HG03378 (cell line): ENCODE measurements around the gene TXNRD2.

Experiments used
- ATAC-seq: cut with Tn5 transposase; IDR thresholded peaks from one replicate; pipeline ENCODE4 v1.9.1; 2021; ENCODE audit warnings: mild to moderate bottlenecking, moderate library complexity; ENCODE audit not compliant: unreplicated experiment

Gene TXNRD2

GRCh38 chr22:19866665-19867009, 75.0 kb downstream of the TXNRD2 start:
- ATAC-seq: no peak

DNA sequence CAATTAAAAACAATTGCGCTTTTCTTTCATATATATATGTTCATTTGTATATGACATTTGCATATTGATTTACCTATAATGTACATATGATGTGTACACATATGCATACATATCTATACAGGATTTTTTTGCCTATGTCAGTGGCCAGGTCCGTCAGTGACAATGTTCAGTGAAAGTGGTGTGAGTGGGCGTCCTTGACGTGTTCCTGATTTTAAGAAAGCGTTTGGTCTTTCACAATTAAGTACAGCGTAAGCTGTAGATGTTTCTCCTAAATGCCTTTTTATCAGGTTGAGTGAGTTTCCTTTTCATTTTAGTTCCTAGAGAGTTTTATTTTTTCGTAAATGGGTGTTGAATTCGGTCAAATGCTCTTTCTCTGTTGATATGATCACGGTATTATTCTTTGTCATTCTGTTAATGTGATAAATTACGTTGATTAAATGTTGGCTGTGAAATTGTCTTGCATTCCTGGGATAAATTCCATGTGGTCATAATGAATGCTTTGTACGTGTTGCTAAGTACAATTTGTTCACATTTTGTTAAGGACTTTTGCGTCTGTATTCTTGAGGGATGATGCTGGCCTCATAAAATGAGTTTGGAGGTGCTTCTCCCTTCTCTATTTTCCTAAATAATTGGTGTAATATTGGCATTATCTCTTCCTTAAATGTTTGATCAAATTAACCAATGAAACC, 76.3 kb downstream of the TXNRD2 start:
- ATAC-seq: no peak

DNA sequence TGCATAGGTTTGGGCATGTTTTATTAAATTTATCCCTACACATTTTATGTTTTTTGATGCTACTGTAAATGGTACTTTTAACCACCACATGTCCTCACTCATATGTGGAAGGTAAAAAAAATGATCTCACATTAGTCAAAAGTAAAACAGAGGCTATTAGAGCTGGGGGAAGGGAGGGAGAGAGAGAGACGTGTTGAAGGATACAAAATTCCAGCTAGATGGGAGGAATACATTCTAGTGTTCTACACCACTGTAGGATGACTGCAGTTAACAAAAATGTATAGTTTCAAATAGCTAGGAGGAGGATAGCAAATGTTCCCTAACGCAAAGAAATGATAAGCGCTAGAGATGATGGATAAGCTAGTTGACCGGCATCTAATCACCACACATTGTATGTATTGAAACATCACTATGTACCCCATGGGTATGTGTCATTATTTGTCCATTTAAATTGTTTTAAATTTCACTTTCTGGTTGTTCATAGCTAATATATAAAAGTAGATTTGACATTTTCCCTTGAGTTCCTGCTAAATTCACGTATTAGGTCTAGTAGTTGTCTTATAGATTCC, 77.0 kb downstream of the TXNRD2 start:
- ATAC-seq: no peak

- ATAC-seq: no peak
These were observed 78.0 kb downstream of the TXNRD2 start for GRCh38 chr22:19863571-19863970.

DNA sequence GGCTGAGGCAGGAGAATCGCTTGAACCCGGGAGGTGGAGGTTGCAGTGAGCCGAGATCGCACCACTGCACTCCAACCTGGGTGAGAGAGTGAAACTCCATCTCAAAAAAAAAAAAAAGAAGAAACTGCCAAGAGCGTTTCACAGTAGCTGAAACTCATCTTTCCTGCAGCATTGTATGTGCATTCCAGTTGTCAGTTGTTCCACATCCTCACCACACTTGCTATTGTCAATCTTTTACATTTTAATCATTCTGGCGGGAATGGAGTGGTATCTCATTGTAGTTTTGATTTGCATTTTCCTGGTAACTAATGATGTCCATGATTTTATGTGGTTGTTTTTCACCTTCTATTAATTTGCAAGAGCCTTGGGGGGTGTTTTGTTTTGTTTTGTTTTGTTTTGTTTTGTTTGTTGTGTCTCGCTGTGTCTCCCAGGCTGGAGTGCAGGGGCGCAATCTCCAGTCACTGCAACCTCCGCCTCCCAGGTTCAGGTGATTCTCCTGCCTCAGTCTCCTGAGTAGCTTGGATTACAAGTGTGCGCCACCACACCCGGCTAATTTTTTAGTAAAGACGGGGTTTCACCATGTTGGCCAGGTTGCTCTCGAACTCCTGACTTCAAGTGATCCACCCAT, 78.9 kb downstream of the TXNRD2 start:
- no peak for ATAC-seq

GRCh38 chr22:19859861-19860510, 81.6 kb downstream of the TXNRD2 start:
- ATAC-seq: no peak

DNA sequence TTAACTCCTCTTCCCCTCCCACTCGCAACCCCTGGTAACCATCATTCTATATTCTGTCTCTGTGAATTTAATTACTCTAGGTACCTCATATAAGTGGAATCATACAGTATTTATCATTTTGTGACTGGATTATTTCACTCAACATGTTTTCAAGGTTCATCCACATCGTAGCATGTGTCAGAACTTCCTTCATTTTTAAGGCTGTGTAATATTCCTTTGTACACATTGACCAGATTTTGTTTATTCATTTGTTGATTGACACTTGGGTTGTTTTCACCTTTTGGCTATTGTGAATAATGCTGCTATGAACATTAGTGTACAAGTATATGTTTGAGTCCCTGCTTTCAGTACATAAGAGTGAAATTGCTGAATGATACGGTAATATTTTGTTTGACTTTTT, 84.2 kb downstream of the TXNRD2 start:
- ATAC-seq: no peak

DNA sequence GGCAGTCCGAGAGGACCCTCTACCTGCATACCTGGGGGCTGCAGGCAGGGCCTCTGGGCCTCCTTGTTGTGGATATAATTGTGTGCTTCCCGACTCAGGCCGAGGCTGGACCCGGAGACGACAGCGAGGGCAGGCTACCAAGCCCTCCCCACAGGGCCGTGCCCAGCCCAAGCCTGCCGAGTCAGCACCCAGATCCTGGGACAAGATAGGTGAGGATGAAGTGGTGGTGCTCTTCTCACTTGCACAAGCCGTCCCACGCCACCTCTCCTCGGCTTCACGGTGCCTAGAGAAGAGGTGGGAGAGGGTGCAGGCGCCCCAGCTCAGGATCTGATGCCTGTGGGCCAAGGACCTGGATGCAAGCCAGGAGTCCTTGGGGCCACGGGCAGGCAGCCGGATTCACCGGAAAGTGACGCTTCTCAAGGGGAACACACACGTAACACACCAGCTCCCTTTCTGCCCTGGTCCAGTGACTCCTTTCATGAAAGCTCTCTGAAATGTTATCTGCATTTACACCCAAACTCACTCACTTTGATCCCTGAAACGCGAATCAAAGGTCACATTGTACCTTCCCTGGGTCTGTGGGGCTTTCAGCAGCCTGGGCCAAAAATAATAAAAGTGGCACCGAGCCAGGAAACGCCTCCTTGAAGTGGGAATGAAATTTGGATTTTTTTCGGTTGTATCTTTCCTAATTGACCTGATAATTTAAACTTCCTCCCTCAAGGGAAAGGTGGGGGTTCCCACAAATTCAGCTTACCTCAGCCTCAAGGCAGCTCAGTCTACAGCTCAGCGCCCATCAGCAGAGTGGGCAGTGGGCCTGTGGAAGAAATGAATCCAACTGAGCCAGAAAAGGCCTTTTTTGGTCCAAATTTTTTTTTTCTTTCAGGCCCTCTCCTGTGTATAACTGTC, 85.9 kb downstream of the TXNRD2 start:
- peak; percentile 19 for ATAC-seq

- peak; percentile 54 for ATAC-seq
These were observed 86.7 kb downstream of the TXNRD2 start, which contains the start of the genes GNB1L and RTL10 for GRCh38 chr22:19854778-19855503. Gene GNB1L, minus strand, starts transcription at chr22:19854874. Its CDS starts 33,519 bp downstream, at chr22:19821355. Gene RTL10, minus strand, starts transcription at chr22:19854874. Its CDS starts 2,613 bp downstream, at chr22:19852261.

GRCh38 chr22:19853879-19854777, 87.5 kb downstream of the TXNRD2 start:
- peak; percentile 11 for ATAC-seq

DNA sequence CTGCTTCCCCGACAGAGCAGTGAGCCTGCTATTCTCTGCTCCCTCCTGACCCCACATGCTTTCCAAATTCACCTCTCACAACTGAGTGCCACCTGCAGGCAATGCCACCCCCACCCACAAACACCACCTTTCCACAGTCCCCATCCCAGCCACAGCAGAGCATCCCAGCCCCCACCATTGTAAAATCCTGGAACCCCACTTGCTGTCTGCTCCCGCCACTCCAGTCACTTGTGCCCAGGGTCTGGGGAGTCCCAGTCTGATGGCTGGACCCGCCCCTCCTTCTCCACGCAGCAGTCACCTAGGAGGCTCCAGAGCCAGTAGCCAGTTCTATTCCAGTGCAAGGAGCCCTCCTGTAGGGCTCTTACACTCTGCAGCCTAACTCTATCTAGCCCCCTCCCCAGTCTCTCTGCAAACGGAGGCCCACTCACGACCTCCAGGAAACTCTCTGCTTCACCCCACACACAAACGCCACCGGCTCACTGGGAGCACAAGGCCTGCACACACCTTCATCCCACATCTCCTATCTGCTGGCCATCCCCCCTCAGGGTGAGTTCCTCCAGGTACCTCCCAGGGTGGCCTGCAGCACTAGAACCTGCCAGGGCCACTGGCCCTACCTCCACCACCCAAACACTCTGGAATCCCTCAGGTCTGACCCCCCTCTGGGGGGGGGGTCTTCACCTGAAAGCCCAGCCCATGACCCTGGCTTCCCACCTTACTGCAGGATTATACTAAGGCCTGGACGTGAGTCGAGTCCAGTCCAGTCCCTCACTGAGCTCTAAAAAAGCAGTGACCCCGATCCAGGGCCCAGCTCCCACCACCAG, 88.3 kb downstream of the TXNRD2 start:
- ATAC-seq: no peak

DNA sequence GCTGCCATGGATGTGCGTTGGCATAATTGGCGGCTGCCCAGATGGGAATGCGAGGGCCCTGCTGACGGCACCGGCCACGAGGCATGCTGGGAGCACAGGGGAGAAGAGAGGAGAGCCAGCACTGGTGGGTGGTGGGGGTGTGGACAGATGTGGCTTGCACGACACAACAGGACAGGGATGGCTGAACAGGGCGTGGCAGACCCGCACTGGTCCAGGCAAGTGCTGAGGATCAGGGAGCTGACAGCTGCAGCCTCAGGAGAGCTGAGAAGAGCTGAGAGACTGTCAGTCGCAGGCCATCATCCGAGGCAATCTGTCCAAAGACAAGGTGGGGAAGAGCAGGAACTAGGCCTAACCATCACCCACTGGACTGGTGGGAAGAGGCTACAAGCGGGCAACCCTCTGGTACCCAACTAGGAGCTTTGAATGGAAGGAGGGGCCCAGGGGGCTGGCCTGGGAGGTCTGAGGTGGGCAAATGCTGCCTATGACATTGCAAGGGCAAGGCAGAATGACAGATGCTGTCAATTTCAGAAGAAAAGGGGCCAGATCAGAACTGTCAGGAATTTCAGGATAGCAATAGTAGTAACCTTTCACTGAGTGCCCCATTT, 89.3 kb downstream of the TXNRD2 start:
- ATAC-seq: no peak

DNA sequence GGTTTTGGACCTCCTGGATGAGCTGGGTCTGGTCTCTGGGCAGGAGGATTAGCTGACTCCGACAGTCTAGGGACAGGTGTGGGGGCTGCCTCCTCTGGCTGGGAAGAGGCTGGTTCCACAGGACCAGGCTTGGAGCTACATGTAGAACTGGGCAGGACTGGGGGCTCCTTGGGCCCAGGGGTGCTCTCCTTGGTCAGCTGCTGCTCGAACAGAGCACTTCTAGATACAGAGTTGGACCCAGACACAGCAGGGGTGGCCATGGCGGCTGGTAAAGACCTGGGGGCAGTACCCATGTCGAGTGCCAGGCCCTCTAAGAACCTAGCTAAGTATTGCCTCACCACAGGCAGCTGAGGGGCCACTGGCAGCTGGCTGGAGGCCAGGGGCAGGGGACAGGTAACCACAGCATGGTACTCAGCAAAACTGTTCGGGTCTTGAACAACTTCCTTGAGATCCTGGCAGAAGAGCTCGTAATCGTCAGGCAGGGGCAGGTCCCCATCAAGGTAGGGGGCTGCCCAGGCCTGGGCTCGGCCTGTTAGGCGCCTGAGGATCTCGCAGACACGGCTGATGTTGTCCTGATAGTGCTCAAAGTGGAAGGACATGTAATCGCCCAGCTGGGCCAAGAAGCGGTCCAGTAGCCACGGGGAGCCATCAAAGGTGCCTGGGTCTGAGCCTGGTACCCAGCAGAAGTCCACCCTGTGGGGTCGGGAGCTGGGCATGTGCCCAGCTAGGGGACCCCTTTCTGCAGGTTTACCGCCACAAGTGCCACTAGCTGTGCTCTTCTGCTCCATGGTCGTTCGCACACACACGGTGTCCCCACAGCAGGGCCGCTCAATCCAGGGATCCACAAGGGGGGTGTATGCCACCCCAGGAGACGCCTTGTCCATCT, 90.1 kb downstream of the TXNRD2 start:
- no peak for ATAC-seq

DNA sequence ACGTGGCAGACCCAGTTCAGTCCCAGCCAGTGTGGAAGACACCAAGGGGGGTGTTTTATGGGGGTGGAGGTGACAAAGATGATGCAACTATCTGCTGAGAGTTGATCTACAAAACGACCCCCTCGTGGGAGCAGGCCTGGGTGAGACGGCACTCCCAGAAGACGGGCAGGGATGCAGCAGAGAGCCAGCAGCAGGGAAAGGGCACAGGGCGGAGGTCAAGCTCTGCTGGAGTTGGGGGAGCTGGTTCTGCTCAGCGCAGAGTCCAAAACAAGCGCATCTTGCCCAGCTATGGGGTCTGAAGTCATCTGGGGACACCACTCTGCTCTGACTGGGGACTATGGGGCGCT, 90.9 kb downstream of the TXNRD2 start:
- ATAC-seq: no peak

- ATAC-seq: no peak
These were observed 91.5 kb downstream of the TXNRD2 start for GRCh38 chr22:19849835-19850762.
